HG03457 (cell line): ENCODE data around the gene NTNG1.
"Not testable (repeated sequence)": the region's sequence is repeated elsewhere in the genome, so short reads cannot be mapped to it uniquely, and the experiment has no call there.

ENCODE experiments used
- ATAC-seq: cut with Tn5 transposase; IDR thresholded peaks from one replicate; pipeline ENCODE4 v1.9.1; 2021; ENCODE audit warnings: moderate number of reproducible peaks; ENCODE audit not compliant: unreplicated experiment

Gene NTNG1

DNA sequence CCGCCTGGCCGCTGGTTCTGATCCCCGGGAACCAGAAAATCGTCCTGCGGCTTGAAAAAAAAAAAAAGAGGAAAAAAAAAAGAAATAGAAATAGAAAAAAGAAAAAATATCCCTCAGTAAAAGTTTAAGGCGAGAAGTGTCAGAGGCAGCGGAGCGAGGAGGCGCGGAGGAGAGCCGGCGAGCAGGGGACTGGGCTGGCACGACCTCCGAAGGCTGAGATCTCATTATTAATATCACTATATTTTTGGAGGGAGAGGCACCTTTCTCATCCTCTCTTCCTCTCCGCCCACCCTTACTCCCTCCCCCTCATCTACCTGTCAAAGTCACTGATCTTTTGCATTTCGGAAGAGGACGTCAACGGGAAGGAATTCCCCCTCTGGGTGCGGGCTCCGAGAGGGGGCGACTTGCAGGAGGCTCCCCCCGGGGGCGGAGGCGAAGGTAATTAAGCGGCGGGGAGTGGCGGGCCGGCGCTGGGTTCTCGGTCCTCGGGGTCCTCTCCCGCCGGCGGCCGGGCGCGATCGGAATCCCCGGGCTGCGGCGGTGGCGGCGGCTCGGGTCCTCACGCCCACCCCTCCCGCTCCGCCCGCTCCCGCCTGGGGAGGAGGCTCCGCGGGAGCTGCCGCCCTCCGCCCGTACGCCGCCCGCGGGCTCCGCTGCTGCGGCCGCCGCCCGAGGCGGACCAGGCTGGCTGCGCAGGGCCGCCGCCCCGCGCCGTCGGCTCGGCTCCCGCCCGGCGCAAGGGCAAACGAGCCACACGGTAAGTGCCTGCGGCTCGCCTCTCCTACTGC is at the start of gene NTNG1:
Gene NTNG1 (plus strand): TSS at position 337 of the 788 bp plus-strand sequence.
- no peak for ATAC-seq

- no peak for ATAC-seq
These were observed 49.4 kb upstream of the NTNG1 start for GRCh38 chr1:107091418-107091817.

DNA sequence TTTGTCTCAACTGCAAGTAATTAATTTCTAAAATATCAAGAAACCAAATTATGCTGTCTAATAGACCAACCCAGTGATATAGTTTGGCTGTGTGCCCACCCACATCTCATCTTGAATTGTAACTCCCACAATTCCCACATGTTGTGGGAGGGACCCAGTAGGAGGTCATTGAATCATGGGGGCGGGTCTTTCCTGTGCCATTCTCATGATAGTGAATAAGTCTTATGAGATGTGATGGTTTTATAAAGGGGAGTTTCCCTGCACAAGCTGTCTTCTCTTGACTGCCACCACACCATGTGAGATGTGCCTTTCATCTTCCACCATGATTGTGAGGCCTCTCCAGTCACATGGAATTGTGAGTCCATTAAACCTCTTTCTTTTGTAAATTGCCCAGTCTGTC is 47.4 kb upstream of the NTNG1 start:
- not testable (repeated sequence) for ATAC-seq

- ATAC-seq, result no peak
These were observed 45.2 kb upstream of the NTNG1 start for GRCh38 chr1:107095647-107096046.

DNA sequence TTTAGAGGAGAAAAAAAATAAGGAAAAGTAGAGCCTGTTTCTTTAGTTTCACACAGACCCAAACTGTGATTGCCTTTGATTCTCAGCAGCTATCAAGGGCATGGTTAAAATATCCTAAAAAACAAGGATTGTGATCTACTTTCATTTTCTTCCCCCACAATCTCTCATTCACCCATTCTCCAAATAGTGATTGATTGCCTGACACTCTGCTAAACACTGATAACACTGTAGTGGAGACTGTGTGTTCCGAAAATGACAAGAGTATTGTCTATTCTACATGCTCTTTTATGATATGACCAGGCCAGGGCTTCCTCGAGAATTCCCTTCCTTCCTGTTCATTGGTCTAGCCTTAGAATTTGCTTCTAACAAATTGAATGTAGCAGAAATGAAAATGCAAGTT is 44.1 kb upstream of the NTNG1 start:
- ATAC-seq, result no peak

DNA sequence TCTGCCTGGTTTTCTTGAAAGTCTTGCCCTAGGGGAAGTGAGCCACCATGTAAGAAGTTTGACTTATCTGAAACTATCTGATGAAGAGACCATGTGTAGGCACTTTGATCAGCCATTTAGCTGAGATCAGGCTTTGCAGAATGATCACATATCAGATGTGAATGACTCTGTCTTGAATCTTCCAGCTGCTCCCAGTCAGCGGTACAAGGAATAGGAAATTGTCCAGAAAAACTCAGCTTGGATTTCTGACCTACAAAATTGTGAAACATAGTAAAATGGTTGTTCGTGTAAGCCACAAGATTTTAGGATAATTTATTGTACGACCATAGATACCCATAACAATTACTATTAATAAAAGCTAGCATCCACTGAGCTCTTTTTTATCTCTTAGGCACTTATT is 41.9 kb upstream of the NTNG1 start:
- ATAC-seq, result no peak

DNA sequence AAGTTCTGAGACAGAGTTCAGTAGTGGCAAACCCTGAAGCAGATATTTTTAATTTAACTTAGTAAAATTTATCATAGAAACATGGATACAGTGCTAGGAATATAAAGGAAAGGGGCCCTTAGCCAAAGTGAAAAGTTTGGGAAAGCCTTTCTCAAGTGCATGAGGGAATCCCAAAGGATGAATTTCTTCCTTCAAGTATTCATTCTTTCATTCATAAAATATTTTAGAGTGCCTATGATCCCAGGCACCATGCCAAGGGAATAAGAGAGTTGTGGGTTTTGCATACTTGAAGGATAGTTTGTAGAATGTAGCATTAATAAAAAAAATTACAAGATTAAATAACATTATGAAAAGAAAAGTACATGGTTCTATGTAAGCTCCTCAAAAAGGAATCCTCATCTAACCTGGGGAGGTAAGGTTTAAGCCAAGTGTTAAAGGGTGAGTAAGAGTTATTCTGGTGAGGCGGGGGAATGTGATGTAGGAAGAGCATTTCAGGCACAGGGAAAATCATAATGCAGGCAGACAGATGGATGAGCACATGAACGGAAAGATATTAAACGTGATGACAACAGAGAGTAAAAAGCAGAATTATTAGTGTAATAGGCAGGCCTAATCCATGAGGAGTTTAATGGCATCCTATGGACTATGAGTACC is 40.4 kb upstream of the NTNG1 start:
- ATAC-seq, result no peak

- ATAC-seq, result no peak
These were observed 34.9 kb upstream of the NTNG1 start for GRCh38 chr1:107105914-107106313.

DNA sequence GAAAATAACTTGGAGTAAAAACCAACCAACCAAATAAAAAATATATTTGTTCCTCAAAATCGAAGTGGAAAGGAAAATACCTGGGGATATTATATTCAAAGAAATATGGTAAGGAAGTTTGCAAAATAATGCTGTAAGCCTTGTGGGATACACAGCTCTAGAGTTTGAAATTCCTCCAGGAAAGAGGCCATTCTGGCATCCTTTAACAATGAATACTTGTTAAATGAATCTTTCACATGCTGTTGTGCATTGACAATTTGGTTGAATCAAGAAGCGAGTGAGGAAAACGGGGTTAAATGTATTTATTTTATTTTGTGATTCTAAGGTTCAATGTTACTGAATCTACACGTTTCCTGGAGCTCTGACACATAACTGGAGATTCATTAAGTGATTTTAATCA is 30.5 kb upstream of the NTNG1 start:
- ATAC-seq, result no peak

DNA sequence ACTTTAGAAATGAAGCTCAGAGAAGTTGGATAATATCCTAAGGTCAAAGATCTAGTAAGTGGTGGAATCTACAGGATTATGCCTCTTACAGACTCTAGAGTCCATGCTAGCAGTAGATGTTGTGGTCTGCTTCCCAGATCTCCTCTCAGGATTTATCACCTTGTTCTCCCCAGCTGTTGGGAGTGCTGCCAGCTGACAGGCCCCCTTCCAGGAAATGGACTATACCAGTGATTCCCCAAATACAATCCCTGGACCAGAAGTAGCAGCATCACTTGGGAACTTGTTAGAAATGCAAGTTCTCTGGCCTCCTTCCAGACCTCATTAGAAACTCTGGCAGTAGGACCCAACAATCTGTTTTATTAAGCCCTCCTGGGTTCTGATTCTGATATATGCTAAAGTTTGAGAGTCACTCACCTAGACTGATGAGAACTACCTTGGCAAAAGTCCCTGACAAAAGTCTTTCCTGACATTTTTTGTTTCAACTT is 24.5 kb upstream of the NTNG1 start:
- no peak for ATAC-seq

- no peak for ATAC-seq
These were observed 18.6 kb upstream of the NTNG1 start for GRCh38 chr1:107122225-107122624.

GRCh38 chr1:107123741-107124140 is 17.1 kb upstream of the NTNG1 start:
- ATAC-seq, result no peak

DNA sequence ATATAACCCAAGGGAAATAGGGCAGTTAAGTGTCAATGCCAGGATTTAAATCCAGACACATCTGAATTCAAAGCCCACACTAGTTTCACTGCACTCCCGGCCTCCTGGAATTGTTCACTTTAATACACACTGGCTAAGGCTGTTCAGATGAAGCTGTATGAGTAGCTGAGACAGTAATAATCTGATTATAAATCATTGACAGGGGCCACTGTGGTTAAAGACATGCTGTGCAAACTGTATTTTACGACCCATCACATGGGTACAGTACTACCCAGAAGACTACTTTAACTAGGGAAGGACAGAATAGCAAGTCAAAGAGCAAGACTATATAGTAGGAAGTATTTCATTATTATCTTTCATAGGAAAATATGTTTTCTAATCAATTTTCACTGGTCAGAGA is 16.1 kb upstream of the NTNG1 start:
- no peak for ATAC-seq

DNA sequence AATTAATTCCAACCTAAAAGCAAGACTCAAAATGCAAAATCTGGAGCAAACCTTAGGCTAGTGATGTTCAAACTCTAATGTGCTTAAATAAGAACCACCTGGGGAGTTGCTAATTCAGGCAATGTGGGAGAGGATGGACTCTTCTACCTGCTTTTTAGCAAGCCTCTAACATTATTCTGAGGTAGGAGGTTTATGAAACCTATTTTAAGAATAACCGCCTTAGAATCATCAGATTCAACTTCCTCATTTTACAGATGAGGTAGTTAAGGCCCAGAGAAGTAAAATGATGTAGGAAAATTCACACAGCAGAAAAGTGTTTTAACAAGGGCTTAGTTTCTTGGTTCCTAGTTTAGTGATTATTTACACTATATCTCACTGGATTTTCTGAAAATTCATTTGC is 8.6 kb upstream of the NTNG1 start:
- ATAC-seq, result no peak

GRCh38 chr1:107132780-107133179 is 8.1 kb upstream of the NTNG1 start:
- no peak for ATAC-seq

DNA sequence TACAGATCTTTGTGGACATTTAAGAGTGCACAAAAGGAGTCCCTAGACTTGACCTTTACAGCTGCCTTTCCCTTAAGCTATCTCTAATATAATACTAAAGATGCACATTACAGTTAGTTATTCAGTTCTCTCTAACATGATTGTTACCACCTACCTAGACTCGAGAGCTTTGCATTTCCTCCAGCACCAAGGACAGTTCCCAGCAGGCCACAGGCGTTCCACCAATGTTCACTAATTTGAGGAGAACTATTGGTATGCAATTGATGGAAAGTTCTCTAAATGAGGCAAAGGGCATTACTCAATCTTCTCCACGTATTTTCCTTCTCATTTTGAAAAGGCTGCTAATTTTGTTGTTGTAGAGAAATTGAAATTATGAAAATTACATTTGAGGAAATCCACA is 5.4 kb upstream of the NTNG1 start:
- ATAC-seq, result no peak

DNA sequence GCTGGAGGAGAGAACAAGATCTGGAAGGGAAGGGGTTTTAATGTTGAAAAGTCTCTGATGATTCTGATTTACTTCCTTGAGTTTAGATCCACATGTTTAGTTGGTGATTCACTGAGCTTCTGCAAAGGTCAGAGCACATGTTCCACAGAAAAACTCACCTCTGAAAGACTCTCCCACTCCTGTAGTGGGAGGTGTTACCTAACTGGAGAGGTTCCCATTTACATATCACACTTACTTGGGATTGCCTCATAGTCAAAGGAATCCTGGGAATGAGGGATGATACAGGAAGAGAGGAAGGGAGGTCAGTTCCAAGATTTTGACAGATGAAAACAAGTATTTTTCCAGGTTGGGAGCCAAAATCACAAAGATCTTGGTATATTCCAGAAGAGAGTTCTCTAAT is 2.7 kb upstream of the NTNG1 start:
- ATAC-seq, result no peak

GRCh38 chr1:107138767-107139445 is 1.9 kb upstream of the NTNG1 start:
- no peak for ATAC-seq

GRCh38 chr1:107139833-107140702 is 771 bp upstream of the NTNG1 start:
- ATAC-seq, result no peak

GRCh38 chr1:107141491-107142126 is 770 bp downstream of the NTNG1 start:
- no peak for ATAC-seq
